Uterus (tissue), 2 donors: Measurements from ENCODE around the gene RPAIN.

ENCODE experiments used
- CTCF ChIP-seq, 4 experiments: fragments of 200-600 bp in 2 of 4; fragments of 450-650 bp in 2 of 4; sonication (generic) in 2 of 4; IDR thresholded peaks; one replicate each; pipeline ENCODE4 v1.5.1; 2016 to 2019; ENCODE audit warnings: antibody characterized with exemption in 4 of 4, mild to moderate bottlenecking in 2 of 4, moderate library complexity in 1 of 4
- POLR2A ChIP-seq, 2 donors: fragments of 450-650 bp; IDR thresholded peaks; one replicate each; pipeline ENCODE4 v1.6.1; 2016; ENCODE audit warnings: antibody characterized with exemption in 2 of 2, mild to moderate bottlenecking in 1 of 2, moderate library complexity in 1 of 2

GRCh38 chr17:5468075-5468473 lies 48.1 kb downstream of the RPAIN start:
- TF ChIP-seq CTCF (IDR thresholded peaks at IDR 0.05) (no peak), POLR2A (IDR thresholded peaks at IDR 0.05) (no peak)
